H1 (cell line): Measurements from ENCODE around the gene PTDSS2. TPM values are rescaled to one million over a fixed set of nuclear protein-coding genes. Genes with fewer than 3 reads are reported as not detected.

ENCODE experiments used
- BCL11A ChIP-seq, 2 experiments: IDR thresholded peaks; one replicate each; pipeline ENCODE4 v1.6.1; 2011; ENCODE audit warnings: low read depth in 2 of 2, low read length in 2 of 2, mild to moderate bottlenecking in 2 of 2
- CEBPB ChIP-seq: IDR thresholded peaks from 2 replicates; pipeline ENCODE4 v1.6.1; 2012; ENCODE audit warnings: low read depth, low read length
- CHD2 ChIP-seq: IDR thresholded peaks from 2 replicates; pipeline ENCODE4 v1.6.1; 2012; ENCODE audit warnings: low read length, improper control_type of control experiment
- CTCF ChIP-seq, 3 experiments: IDR thresholded peaks; 1 replicate in 2 of 3; 2 replicates in 1 of 3; pipeline versions ENCODE4 v1.5.1 to v1.6.1; 2011; ENCODE audit warnings: low read length in 3 of 3, mild to moderate bottlenecking in 3 of 3, inconsistent platforms in 2 of 3, low read depth in 1 of 3, moderate library complexity in 1 of 3; ENCODE audit not compliant: insufficient read depth in 1 of 3; ENCODE audit errors: control extremely low read depth in 1 of 3
- EGR1 ChIP-seq: IDR thresholded peaks from 2 replicates; pipeline ENCODE4 v1.6.1; 2011; ENCODE audit warnings: low read depth, low read length, borderline replicate concordance
- EP300 ChIP-seq, 2 experiments: IDR thresholded peaks; 1 replicate in 1 of 2; 2 replicates in 1 of 2; pipeline ENCODE4 v1.6.1; 2011 to 2012; ENCODE audit warnings: low read depth in 2 of 2, low read length in 2 of 2, mild to moderate bottlenecking in 2 of 2, borderline replicate concordance in 1 of 2, inconsistent platforms in 1 of 2, moderate library complexity in 1 of 2
- FOSL1 ChIP-seq: IDR thresholded peaks from 2 replicates; pipeline ENCODE4 v1.6.1; 2011; ENCODE audit warnings: mild to moderate bottlenecking, low read depth, low read length, moderate library complexity; ENCODE audit not compliant: insufficient read depth
- KDM4A ChIP-seq: IDR thresholded peaks from one replicate; pipeline ENCODE4 v1.7.1; 2012; ENCODE audit warnings: low read depth, mild to moderate bottlenecking, moderate library complexity, low read length, inconsistent platforms; ENCODE audit not compliant: severe bottlenecking
- RAD21 ChIP-seq, 2 experiments: IDR thresholded peaks in 1 of 2; conservative IDR thresholded peaks in 1 of 2; 2 replicates each; pipeline ENCODE4 v1.6.1; 2011; ENCODE audit warnings: low read depth in 2 of 2, low read length in 2 of 2, improper control_type of control experiment in 1 of 2, inconsistent platforms in 1 of 2, mild to moderate bottlenecking in 1 of 2, moderate library complexity in 1 of 2
- SIRT6 ChIP-seq: IDR thresholded peaks from one replicate; pipeline ENCODE4 v1.7.1; 2012; ENCODE audit warnings: low read length, inconsistent platforms
- SIX5 ChIP-seq: IDR thresholded peaks from 2 replicates; pipeline ENCODE4 v1.6.1; 2011; ENCODE audit warnings: mild to moderate bottlenecking, low read depth, low read length
- TAF1 ChIP-seq: IDR thresholded peaks from 2 replicates; pipeline ENCODE4 v1.6.1; 2011; ENCODE audit warnings: mild to moderate bottlenecking, low read depth, low read length
- polyA plus RNA-seq, 7 experiments: library from polyadenylated mRNA; depleted of rRNA in 3 of 7; stranded (reverse) in 5 of 7; unstranded in 2 of 7; fragments of >200 nt in 5 of 7; fragments of 200-250 nt in 2 of 7; gene quantifications; 1 replicate in 5 of 7; 2 replicates in 1 of 7; 4 replicates in 1 of 7; pipeline versions ENCODE4 v1.2.1 to v1.2.3, GENCODE V29; 2011 to 2013; ENCODE audit warnings: missing spikeins in 2 of 7, mixed read lengths in 2 of 7
- total RNA-seq: library from RNA; stranded (reverse); fragmentation: NEBNext Ultra II Directional; extraction: Animal tissue kit (Norgen Biotek cat#: 25700); gene quantifications from 2 replicates; pipeline ENCODE4 v1.2.1, GENCODE V29; 2021

PTDSS2 gene
- total and polyA plus RNA-seq, 2 of the 8 experiments (the other 6 are each of a cell fraction or from before 2014, with no cell fraction given): 48.7 to 68.2 TPM

GRCh38 chr11:506995-507726 lies 57.1 kb downstream of the PTDSS2 start, which contains the start of gene RNH1 (continued):
- no peak for TF ChIP-seq SIX5
- TF ChIP-seq CTCF (IDR thresholded peaks at IDR 0.05; ENCODE audit: control extremely low read depth in 1 of 3, insufficient read depth in 1 of 3, low read depth in 1 of 3, low read length in 3 of 3): no peak
- TF ChIP-seq CEBPB: no peak
- TF ChIP-seq TAF1: peak; percentile 36; the same call in 1 of the 2 replicates
- TF ChIP-seq FOSL1: no peak
- TF ChIP-seq EP300 (IDR thresholded peaks at IDR 0.05; ENCODE audit: borderline replicate concordance in 1 of 2, low read depth in 2 of 2, low read length in 2 of 2): no peak
- peak; percentile 56; the same call in 1 of the 2 replicates for TF ChIP-seq EGR1
- no peak for TF ChIP-seq BCL11A (IDR thresholded peaks at IDR 0.05; ENCODE audit: low read depth in 2 of 2, low read length in 2 of 2)
- no peak for TF ChIP-seq SIRT6
- no peak for TF ChIP-seq RAD21 (IDR thresholded peaks at IDR 0.05 in 1 of 2, conservative IDR thresholded peaks at IDR 0.05 in 1 of 2; ENCODE audit: low read depth in 2 of 2, low read length in 2 of 2)
- TF ChIP-seq KDM4A: peak; percentile 44
- TF ChIP-seq CHD2: no peak
- TF ChIP-seq, all 59 proteins: peak for 10
